Neural progenitor cell (in vitro differentiated cells): Measurements from ENCODE around the gene ATP4A. TPM values are rescaled to one million over a fixed set of nuclear protein-coding genes. Genes with fewer than 3 reads are reported as not detected.

Source experiments
- DNase-seq: peaks from one replicate; pipeline ENCODE4 v3.0.0-alpha.2; 2016; ENCODE audit warnings: low spot score
- H2AFZ ChIP-seq: fragments of 200-600 bp; sonication (generic); replicated peaks from 2 replicates; pipeline ENCODE4 v1.6.1; 2016; ENCODE audit warnings: antibody characterized with exemption
- H3F3A ChIP-seq: fragments of 200-600 bp; sonication (generic); 2 replicates; pipeline ENCODE4 v1.6.1; 2016; ENCODE audit warnings: antibody characterized with exemption, low read depth
- H3K27ac ChIP-seq: fragments of 200-600 bp; sonication (generic); 2 replicates; pipeline ENCODE4 v1.5.1; 2016; ENCODE audit warnings: mild to moderate bottlenecking
- H3K27me3 ChIP-seq: fragments of 200-600 bp; sonication (generic); 2 replicates; pipeline ENCODE4 v1.6.1; 2016; ENCODE audit warnings: mild to moderate bottlenecking, moderate library complexity
- H3K36me3 ChIP-seq: fragments of 200-600 bp; sonication (generic); 2 replicates; pipeline ENCODE4 v1.5.1; 2016
- H3K4me1 ChIP-seq: fragments of 200-600 bp; sonication (generic); 2 replicates; pipeline ENCODE4 v1.6.1; 2016; ENCODE audit warnings: mixed run types
- H3K4me2 ChIP-seq: fragments of 200-600 bp; sonication (generic); 2 replicates; pipeline ENCODE4 v1.6.1; 2016
- H3K4me3 ChIP-seq: fragments of 200-600 bp; sonication (generic); 2 replicates; pipeline ENCODE4 v1.5.1; 2016
- H3K79me2 ChIP-seq: fragments of 200-600 bp; sonication (generic); 2 replicates; pipeline ENCODE4 v1.6.1; 2016; ENCODE audit warnings: low read depth
- H3K9ac ChIP-seq: fragments of 200-600 bp; sonication (generic); 2 replicates; pipeline ENCODE4 v1.6.1; 2016
- H3K9me3 ChIP-seq: fragments of 200-600 bp; sonication (generic); 2 replicates; pipeline ENCODE4 v1.5.1; 2016; ENCODE audit warnings: low read depth
- H4K20me1 ChIP-seq: fragments of 200-600 bp; sonication (generic); 2 replicates; pipeline ENCODE4 v1.6.1; 2016; ENCODE audit warnings: low read depth
- H3K27ac Mint-ChIP-seq: 3 replicates; pipeline ENCODE4 v1.8.0; 2021; ENCODE audit warnings: mixed read lengths
- H3K27me3 Mint-ChIP-seq: 2 replicates; pipeline ENCODE4 v1.8.0; 2022; ENCODE audit warnings: low read depth, mild to moderate bottlenecking, inconsistent platforms, moderate library complexity, mixed read lengths; ENCODE audit not compliant: insufficient read depth
- H3K36me3 Mint-ChIP-seq: 3 replicates; pipeline ENCODE4 v1.8.0; 2021; ENCODE audit warnings: mixed read lengths
- H3K4me1 Mint-ChIP-seq: 3 replicates; pipeline ENCODE4 v1.8.0; 2021; ENCODE audit warnings: mixed read lengths
- H3K4me3 Mint-ChIP-seq: 3 replicates; pipeline ENCODE4 v1.8.0; 2021; ENCODE audit warnings: mild to moderate bottlenecking, moderate library complexity, mixed read lengths
- H3K9me3 Mint-ChIP-seq: 3 replicates; pipeline ENCODE4 v1.8.0; 2020; ENCODE audit warnings: mixed read lengths
- EZH2 ChIP-seq: fragments of 200-600 bp; sonication (generic); IDR thresholded peaks from 2 replicates; pipeline ENCODE4 v1.6.1; 2017; ENCODE audit warnings: antibody characterized with exemption, mild to moderate bottlenecking, moderate library complexity
- EZH2phosphoT487 ChIP-seq: fragments of 200-600 bp; sonication (generic); IDR thresholded peaks from 2 replicates; pipeline ENCODE4 v1.6.1; 2017; ENCODE audit warnings: antibody characterized with exemption
- total RNA-seq: library from RNA; depleted of rRNA; stranded (reverse); fragments of >200 nt; gene quantifications from 2 replicates; pipeline ENCODE4 v1.2.3, GENCODE V29; 2015; ENCODE audit warnings: low replicate concordance
- TF ChIP-seq, protein P1 (sequence below): fragments of 200-600 bp; sonication (generic); IDR thresholded peaks from 2 replicates; pipeline ENCODE4 v1.5.1; 2017; ENCODE audit warnings: antibody characterized with exemption, mild to moderate bottlenecking

ATP4A gene
- total RNA-seq, 1 donor from 2014 or later, result not detected

DNA sequence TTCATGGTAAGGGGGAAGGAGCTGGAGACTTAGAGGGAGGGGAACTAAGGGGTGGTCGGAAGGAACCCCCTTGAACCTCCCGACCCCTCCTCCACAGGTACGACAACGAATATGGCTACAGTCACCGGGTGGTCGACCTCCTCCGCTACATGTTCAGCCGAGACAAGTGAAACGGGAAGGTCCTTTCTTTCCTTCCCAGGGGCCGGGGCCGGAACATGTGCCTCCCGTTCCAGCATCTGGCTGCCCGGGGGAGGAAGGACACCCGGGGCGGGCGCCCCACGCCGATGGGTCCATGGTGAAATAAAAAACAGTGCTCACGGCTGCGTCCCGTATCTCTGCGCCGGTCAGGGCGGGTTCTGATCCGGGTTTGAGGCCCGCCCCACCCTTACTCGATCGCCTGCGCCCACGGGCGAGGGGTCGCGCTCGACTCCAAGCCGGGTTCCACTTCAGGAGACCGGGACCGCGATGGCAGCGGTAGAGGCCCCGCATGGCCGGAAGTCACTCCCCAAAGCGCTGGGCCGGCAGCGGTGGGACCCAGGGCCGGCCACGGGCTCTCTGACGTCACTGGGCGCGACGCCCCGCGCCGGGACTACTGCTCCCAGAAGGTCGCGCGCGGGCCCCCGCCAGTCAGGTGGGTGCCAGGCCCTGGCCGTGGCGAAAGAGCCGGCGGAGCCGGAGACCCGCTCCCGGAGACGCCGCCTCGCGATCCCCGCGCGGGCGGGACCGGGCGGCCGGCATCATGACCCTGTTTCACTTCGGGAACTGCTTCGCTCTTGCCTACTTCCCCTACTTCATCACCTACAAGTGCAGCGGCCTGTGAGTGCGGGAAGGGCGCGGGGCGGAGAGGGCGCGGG lies 18.2 kb downstream of the ATP4A start, which contains the start of gene TMEM147:
Gene TMEM147 (plus strand): TSS at position 626 of the 854 bp plus-strand sequence. CDS start 114 bp downstream, at position 740.
- no peaks in the 10 kb centered on the region for H3K9me3 Mint-ChIP-seq
- H3K36me3 ChIP-seq, result no peaks in the 10 kb centered on the region
- H3K27ac Mint-ChIP-seq, result no peak within 1 kb of the TSS
- H3K9ac ChIP-seq, result peak within 1 kb of the TSS; percentile 87
- no peaks in the 10 kb centered on the region for H3F3A ChIP-seq
- peaks cover 35% of the 10 kb centered on the region for H3K79me2 ChIP-seq
- H3K36me3 Mint-ChIP-seq, result peaks cover 6% of the 10 kb centered on the region
- DNase-seq, result peak; percentile 96
- peak within 1 kb of the TSS; percentile 91 for H3K4me3 Mint-ChIP-seq
- TF ChIP-seq EZH2, result no peak
- no peak for TF ChIP-seq EZH2phosphoT487
- TF ChIP-seq, protein P1, sequence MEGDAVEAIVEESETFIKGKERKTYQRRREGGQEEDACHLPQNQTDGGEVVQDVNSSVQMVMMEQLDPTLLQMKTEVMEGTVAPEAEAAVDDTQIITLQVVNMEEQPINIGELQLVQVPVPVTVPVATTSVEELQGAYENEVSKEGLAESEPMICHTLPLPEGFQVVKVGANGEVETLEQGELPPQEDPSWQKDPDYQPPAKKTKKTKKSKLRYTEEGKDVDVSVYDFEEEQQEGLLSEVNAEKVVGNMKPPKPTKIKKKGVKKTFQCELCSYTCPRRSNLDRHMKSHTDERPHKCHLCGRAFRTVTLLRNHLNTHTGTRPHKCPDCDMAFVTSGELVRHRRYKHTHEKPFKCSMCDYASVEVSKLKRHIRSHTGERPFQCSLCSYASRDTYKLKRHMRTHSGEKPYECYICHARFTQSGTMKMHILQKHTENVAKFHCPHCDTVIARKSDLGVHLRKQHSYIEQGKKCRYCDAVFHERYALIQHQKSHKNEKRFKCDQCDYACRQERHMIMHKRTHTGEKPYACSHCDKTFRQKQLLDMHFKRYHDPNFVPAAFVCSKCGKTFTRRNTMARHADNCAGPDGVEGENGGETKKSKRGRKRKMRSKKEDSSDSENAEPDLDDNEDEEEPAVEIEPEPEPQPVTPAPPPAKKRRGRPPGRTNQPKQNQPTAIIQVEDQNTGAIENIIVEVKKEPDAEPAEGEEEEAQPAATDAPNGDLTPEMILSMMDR, result no peak
- peak within 1 kb of the TSS; percentile 95 for H2AFZ ChIP-seq
- no peak within 1 kb of the TSS for H3K27ac ChIP-seq
- H3K4me2 ChIP-seq, result peak within 1 kb of the TSS; percentile 96
- peaks cover 11% of the 10 kb centered on the region for H3K4me1 ChIP-seq
- H3K9me3 ChIP-seq, result no peaks in the 10 kb centered on the region
- peaks cover 2% of the 10 kb centered on the region for H3K27me3 Mint-ChIP-seq
- peaks cover 18% of the 10 kb centered on the region for H4K20me1 ChIP-seq
- peak within 1 kb of the TSS; percentile 82 for H3K4me3 ChIP-seq
- no peaks in the 10 kb centered on the region for H3K27me3 ChIP-seq
- peaks cover 28% of the 10 kb centered on the region for H3K4me1 Mint-ChIP-seq

DNA sequence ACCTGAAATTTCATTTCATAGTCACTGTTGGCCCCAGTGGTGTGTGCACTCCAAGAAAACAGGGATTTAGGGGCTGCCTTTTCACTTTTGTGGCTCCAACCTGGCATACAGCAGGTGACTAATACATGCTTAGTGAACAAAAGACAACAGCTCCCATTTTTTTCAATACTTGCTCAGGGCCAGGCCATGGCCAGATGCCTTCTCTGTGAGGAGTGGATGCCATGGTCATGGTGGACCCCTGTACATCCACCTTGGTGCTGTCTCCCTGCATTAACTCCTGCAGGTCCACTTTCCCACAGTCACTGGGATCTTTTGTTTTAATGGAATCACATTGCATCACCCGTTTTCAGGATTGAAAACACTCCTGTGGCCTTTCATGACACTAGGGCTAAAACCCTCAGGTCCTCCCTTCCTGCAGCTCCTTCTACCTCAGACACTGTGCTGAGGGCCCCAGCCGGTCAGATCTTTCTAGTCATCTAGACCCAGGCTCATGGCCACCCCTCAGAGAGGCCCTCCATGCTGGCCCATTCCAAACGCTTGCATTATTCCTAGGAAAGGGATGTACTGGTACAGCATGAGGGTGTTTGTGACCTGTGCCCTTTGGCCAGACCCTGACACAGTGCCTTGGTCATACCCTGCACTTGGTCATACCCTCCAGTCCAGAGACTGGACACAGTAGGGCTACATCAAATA lies 19.2 kb downstream of the ATP4A start:
- Mint-ChIP-seq H3K27me3 (peaks cover 2% of the 10 kb centered on the region), H3K36me3 (peaks cover 5% of the 10 kb centered on the region), H3K27ac (no peak overlapping the region), H3K4me3 (peak overlapping the region; percentile 91), H3K9me3 (no peaks in the 10 kb centered on the region), H3K4me1 (peaks cover 27% of the 10 kb centered on the region)
- Histone ChIP-seq H3F3A (no peaks in the 10 kb centered on the region), H2AFZ (peak overlapping the region; percentile 95), H3K9ac (peak overlapping the region; percentile 87), H3K4me1 (peaks cover 11% of the 10 kb centered on the region), H3K79me2 (peaks cover 35% of the 10 kb centered on the region), H3K27me3 (no peaks in the 10 kb centered on the region), H3K36me3 (no peaks in the 10 kb centered on the region), H3K4me3 (peak overlapping the region; percentile 82), H3K4me2 (peak overlapping the region; percentile 96), H3K9me3 (no peaks in the 10 kb centered on the region), H4K20me1 (peaks cover 12% of the 10 kb centered on the region), H3K27ac (no peak overlapping the region)
- DNase-seq, result no peak
- TF ChIP-seq EZH2phosphoT487 (no peak), EZH2 (no peak)
- TF ChIP-seq, protein P1, result no peak

DNA sequence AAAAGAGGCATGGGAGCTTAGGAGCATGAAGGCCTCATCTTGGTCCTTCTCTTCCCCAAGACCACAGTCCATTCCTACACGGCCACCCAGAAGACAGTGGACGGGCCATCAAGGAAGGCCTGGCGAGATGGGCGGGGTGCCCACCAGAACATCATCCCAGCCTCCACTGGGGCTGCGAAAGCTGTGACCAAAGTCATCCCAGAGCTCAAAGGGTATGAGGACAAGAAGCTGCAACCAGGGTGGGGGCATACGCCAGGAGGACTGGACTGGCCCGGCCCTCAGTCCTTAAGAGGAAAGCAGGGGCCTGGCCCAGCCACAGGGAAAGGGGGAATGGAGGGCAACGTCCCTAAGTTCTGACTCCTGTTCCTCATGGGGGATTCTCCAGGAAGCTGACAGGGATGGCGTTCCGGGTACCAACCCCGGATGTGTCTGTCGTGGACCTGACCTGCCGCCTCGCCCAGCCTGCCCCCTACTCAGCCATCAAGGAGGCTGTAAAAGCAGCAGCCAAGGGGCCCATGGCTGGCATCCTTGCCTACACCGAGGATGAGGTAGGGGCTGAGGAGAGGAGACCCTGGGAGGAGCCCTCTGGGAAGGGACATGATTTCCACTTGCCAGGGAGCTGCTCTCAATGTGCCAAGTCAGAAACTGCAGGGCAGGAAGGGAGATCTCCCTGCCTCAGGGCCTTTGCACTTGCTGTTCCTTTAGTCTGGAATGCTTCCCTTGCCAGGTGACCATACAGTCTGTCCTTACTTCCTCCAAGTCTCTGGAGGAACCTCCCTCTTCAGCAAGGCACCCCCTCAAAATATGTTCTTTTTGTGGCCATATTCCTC lies 20.0 kb downstream of the ATP4A start:
- Histone ChIP-seq H3F3A (no peaks in the 10 kb centered on the region), H3K4me1 (peaks cover 11% of the 10 kb centered on the region), H2AFZ (no peak overlapping the region), H4K20me1 (peaks cover 11% of the 10 kb centered on the region), H3K27me3 (no peaks in the 10 kb centered on the region), H3K4me3 (no peak overlapping the region), H3K79me2 (peaks cover 35% of the 10 kb centered on the region), H3K27ac (no peak overlapping the region), H3K36me3 (no peaks in the 10 kb centered on the region), H3K9ac (no peak overlapping the region), H3K9me3 (no peaks in the 10 kb centered on the region), H3K4me2 (peak overlapping the region; percentile 96)
- Mint-ChIP-seq H3K36me3 (peaks cover 2% of the 10 kb centered on the region), H3K27me3 (peaks cover 2% of the 10 kb centered on the region), H3K4me1 (peaks cover 23% of the 10 kb centered on the region), H3K27ac (no peak overlapping the region), H3K9me3 (no peaks in the 10 kb centered on the region), H3K4me3 (peak overlapping the region; percentile 91)
- no peak for TF ChIP-seq EZH2phosphoT487
- TF ChIP-seq, protein P1, result no peak
- TF ChIP-seq EZH2, result no peak
- no peak for DNase-seq
